MM.1S (cell line): ENCODE results near the gene FLYWCH2.

Source experiments
- DNase-seq: peaks from one replicate; pipeline ENCODE4 v3.0.0-alpha.2; 2015
- H2AFZ ChIP-seq: fragments of 300-600 bp; sonication (generic); 2 replicates; pipeline ENCODE4 v1.6.0; 2016; ENCODE audit warnings: antibody characterized with exemption, low read length
- H3F3A ChIP-seq: fragments of 300-600 bp; sonication (generic); 2 replicates; pipeline ENCODE4 v1.6.1; 2016; ENCODE audit warnings: mild to moderate bottlenecking, antibody characterized with exemption, low read length, moderate library complexity, mixed read lengths; ENCODE audit not compliant: insufficient read depth
- H3K27ac ChIP-seq: fragments of 300-600 bp; sonication (generic); 2 replicates; pipeline ENCODE4 v1.5.1; 2016; ENCODE audit warnings: mild to moderate bottlenecking, low read length
- H3K27me3 ChIP-seq: fragments of 300-600 bp; sonication (generic); replicated peaks from 2 replicates; pipeline ENCODE4 v1.6.0; 2016; ENCODE audit warnings: low read length; ENCODE audit not compliant: insufficient read depth
- H3K36me3 ChIP-seq: fragments of 300-600 bp; sonication (generic); replicated peaks from 2 replicates; pipeline ENCODE4 v1.6.1; 2016; ENCODE audit warnings: mild to moderate bottlenecking, low read length, mixed read lengths; ENCODE audit not compliant: insufficient read depth
- H3K4me1 ChIP-seq: fragments of 300-600 bp; sonication (generic); 2 replicates; pipeline ENCODE4 v1.6.1; 2016; ENCODE audit warnings: low read length, mixed read lengths
- H3K4me2 ChIP-seq: fragments of 300-600 bp; sonication (generic); 2 replicates; pipeline ENCODE4 v1.6.0; 2016; ENCODE audit warnings: low read depth, low read length
- H3K4me3 ChIP-seq: fragments of 300-600 bp; sonication (generic); 2 replicates; pipeline ENCODE4 v1.5.1; 2016; ENCODE audit warnings: low read length, mixed read lengths
- H3K79me2 ChIP-seq: fragments of 300-600 bp; sonication (generic); 2 replicates; pipeline ENCODE4 v1.6.1; 2016; ENCODE audit warnings: mixed run types, low read length, mixed read lengths
- H3K9ac ChIP-seq: fragments of 300-600 bp; sonication (generic); 2 replicates; pipeline ENCODE4 v1.6.1; 2016; ENCODE audit warnings: low read length, mixed read lengths
- H3K9me2 ChIP-seq: fragments of 300-600 bp; sonication (generic); replicated peaks from 2 replicates; pipeline ENCODE4 v1.6.1; 2016; ENCODE audit warnings: mild to moderate bottlenecking, low read length, mixed read lengths; ENCODE audit not compliant: insufficient read depth
- H3K9me3 ChIP-seq: fragments of 300-600 bp; sonication (generic); replicated peaks from 2 replicates; pipeline ENCODE4 v1.6.1; 2016; ENCODE audit warnings: mild to moderate bottlenecking, low read length, mixed read lengths; ENCODE audit not compliant: insufficient read depth
- H4K20me1 ChIP-seq: fragments of 300-600 bp; sonication (generic); 2 replicates; pipeline ENCODE4 v1.6.1; 2016; ENCODE audit warnings: mild to moderate bottlenecking, low read length, moderate library complexity, mixed read lengths; ENCODE audit not compliant: insufficient read depth
- EZH2 ChIP-seq: fragments of 300-600 bp; sonication (generic); optimal IDR thresholded peaks from 2 replicates; pipeline ENCODE3; 2017; ENCODE audit warnings: low read depth, mild to moderate bottlenecking, antibody characterized with exemption, low read length, mixed read lengths
- EZH2phosphoT487 ChIP-seq: fragments of 300-600 bp; sonication (generic); IDR thresholded peaks from 2 replicates; pipeline ENCODE4 v1.6.1; 2018; ENCODE audit warnings: antibody characterized with exemption, low read length
- TF ChIP-seq, protein P1 (sequence below): fragments of 300-600 bp; sonication (generic); IDR thresholded peaks from 2 replicates; pipeline ENCODE4 v1.5.1; 2016; ENCODE audit warnings: antibody characterized with exemption, low read length, mixed read lengths

Gene FLYWCH2

DNA sequence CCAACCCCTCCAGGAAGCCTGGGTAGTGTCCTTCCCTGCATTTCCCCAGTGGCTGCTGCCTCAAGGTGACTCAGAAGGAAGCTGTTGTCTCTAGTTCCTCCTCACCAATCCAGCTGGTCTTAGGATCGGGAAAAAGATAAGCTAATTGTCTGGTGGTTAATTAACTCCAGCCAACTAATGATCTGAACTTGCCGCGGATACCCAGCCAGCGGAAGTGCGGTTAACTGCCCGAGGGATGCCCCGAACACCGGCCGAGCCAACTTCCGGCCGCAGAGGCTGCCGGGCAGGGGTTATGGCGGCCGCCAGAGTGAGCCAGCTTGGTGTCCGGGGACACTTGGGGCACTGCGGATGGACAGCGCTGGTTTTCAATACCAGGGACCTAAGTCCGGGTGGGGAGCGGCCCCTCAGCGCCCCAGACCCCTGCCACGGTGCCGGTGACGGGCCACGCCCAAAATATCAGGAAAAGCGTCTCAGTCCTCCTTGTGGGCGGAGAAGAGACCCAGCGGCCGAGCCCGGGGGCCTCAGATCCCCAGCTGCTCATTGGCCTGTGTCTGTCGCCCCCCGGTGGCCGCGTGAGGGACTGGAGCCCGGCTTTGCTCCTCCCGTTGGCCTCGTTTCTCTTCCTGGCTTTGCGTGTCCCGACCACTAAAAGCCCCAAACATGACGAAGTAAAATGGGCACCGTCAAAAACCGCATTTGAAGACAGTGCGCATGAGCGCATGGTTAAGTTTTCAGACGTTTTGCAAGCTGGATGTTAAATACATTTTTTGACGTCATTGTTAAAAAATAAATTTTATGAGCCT is 14.8 kb upstream of the FLYWCH2 start:
- Histone ChIP-seq H3K27ac (peak overlapping the region; percentile 56; the same call in 1 of the 2 replicates), H3K79me2 (no peaks in the 10 kb centered on the region), H3K27me3 (peaks cover 58% of the 10 kb centered on the region), H3K4me2 (peak overlapping the region; percentile 97), H4K20me1 (no peaks in the 10 kb centered on the region), H2AFZ (peak overlapping the region; percentile 97), H3F3A (0 out of 2 replicates have a peak, but pooled peaks cover 2% of the 10 kb centered on the region), H3K36me3 (no peaks in the 10 kb centered on the region), H3K9me2 (no peaks in the 10 kb centered on the region), H3K4me3 (peak overlapping the region; percentile 77), H3K9me3 (no peaks in the 10 kb centered on the region), H3K9ac (peak overlapping the region; percentile 78), H3K4me1 (no peaks in the 10 kb centered on the region)
- TF ChIP-seq, protein P1, sequence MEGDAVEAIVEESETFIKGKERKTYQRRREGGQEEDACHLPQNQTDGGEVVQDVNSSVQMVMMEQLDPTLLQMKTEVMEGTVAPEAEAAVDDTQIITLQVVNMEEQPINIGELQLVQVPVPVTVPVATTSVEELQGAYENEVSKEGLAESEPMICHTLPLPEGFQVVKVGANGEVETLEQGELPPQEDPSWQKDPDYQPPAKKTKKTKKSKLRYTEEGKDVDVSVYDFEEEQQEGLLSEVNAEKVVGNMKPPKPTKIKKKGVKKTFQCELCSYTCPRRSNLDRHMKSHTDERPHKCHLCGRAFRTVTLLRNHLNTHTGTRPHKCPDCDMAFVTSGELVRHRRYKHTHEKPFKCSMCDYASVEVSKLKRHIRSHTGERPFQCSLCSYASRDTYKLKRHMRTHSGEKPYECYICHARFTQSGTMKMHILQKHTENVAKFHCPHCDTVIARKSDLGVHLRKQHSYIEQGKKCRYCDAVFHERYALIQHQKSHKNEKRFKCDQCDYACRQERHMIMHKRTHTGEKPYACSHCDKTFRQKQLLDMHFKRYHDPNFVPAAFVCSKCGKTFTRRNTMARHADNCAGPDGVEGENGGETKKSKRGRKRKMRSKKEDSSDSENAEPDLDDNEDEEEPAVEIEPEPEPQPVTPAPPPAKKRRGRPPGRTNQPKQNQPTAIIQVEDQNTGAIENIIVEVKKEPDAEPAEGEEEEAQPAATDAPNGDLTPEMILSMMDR: peak; percentile 94
- TF ChIP-seq EZH2phosphoT487 (no peak), EZH2 (no peak)
- peak; percentile 90 for DNase-seq

DNA sequence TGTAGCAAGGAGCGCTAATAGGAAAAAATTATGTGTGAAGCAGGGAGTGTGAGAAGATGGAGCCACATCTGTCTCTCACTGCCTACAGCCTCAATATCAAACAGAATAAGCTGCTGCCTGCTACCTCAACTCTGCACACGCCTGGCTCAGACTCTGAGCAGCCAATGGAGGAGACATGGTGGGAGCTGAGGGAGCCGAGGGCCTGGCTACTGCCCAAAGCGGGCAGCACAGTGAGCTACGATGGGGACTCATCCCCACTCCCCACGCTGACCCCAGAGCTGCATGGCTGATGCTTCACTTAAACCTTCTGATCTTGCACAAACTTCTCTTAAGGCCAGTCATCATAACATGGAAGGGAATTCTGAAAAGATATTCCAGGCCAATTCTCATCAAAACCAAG is 11.1 kb upstream of the FLYWCH2 start:
- H3K79me2 ChIP-seq: no peaks in the 10 kb centered on the region
- peaks cover 23% of the 10 kb centered on the region for H3K27me3 ChIP-seq
- H3K4me1 ChIP-seq: peaks cover 2% of the 10 kb centered on the region; the same call in 1 of the 2 replicates
- no peaks in the 10 kb centered on the region for H3K9me3 ChIP-seq
- no peak overlapping the region for H3K9ac ChIP-seq
- H3K27ac ChIP-seq: no peak overlapping the region
- H3K36me3 ChIP-seq: no peaks in the 10 kb centered on the region
- H2AFZ ChIP-seq: no peak overlapping the region
- DNase-seq: no peak
- 0 out of 2 replicates have a peak, but pooled peaks cover 2% of the 10 kb centered on the region for H3F3A ChIP-seq
- H4K20me1 ChIP-seq: no peaks in the 10 kb centered on the region
- no peak overlapping the region for H3K4me3 ChIP-seq
- no peak for TF ChIP-seq EZH2phosphoT487
- TF ChIP-seq, protein P1: no peak
- no peak for TF ChIP-seq EZH2
- no peaks in the 10 kb centered on the region for H3K9me2 ChIP-seq
- H3K4me2 ChIP-seq: no peak overlapping the region

DNA sequence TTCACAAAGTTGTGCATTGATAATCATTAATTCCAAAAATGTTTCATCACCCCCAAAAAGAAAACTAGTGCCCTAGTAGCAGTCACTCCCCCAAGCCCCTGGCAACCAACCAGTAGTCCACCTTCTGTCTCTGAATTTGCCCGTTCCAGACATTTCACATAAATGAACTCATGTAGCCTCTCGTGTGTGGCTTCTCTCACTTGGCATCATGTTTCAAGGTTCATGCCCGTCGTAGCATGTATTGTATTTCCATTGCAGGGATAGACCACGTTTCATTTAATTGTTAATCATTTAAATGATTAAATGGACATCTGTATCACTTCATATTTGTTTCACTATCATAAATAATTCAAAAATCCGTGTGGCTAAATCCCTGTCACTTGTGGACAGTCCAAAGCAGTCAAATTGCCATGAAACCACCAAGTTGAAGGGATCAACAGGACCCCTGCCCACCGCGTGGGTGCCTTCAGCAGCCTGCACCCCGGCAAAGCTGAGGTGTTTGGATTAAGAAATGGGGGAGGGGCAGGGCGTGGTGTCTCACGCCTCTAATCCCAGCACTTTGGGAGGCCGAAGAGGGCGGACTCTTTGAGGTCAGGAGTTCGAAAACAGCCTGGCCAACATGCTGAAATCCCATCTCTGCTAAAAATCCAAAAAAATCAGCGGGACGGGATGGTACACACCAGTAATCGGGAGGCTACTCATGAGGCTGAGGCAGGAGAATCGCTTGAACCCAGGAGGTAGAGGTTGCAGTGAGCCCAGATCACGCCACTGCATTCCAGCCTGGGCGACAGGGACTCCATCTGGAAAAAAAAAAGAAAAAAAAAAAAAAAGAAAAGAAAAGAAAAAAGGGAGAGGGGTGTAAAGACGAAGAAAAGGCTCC is 8.7 kb upstream of the FLYWCH2 start:
- peaks cover 2% of the 10 kb centered on the region; the same call in 1 of the 2 replicates for H3K4me1 ChIP-seq
- H3K9me3 ChIP-seq: no peaks in the 10 kb centered on the region
- no peaks in the 10 kb centered on the region for H3F3A ChIP-seq
- H3K9ac ChIP-seq: no peak overlapping the region
- no peaks in the 10 kb centered on the region for H4K20me1 ChIP-seq
- no peak for TF ChIP-seq EZH2
- TF ChIP-seq, protein P1: no peak
- no peak for TF ChIP-seq EZH2phosphoT487
- peaks cover 27% of the 10 kb centered on the region for H3K27me3 ChIP-seq
- DNase-seq: no peak
- no peak overlapping the region for H3K4me3 ChIP-seq
- no peak overlapping the region for H3K27ac ChIP-seq
- H3K4me2 ChIP-seq: peak overlapping the region; percentile 28; the same call in 1 of the 2 replicates
- no peaks in the 10 kb centered on the region for H3K9me2 ChIP-seq
- H3K79me2 ChIP-seq: no peaks in the 10 kb centered on the region
- H2AFZ ChIP-seq: peak overlapping the region; percentile 66
- no peaks in the 10 kb centered on the region for H3K36me3 ChIP-seq
